ENCODE data around the gene S100A10. TPM values are rescaled to one million over a fixed set of nuclear protein-coding genes. Genes with fewer than 3 reads are reported as not detected.

The S100A10 gene
- total RNA-seq, 1 donor from 2014 or later: 1,257 TPM

GRCh38 chr1:151952811-151953210 is 40.8 kb downstream of the S100A10 start:
- H3K9me3 ChIP-seq (ENCODE audit: insufficient read depth, low read depth, low read length): no peaks in the 10 kb centered on the region
- no peaks in the 10 kb centered on the region for H3K36me3 Mint-ChIP-seq (ENCODE audit: low read depth, unreplicated experiment)
- H3K4me3 ChIP-seq (ENCODE audit: insufficient read depth, low read depth, low read length): no peak overlapping the region

GRCh38 chr1:151949371-151950193 is 44.1 kb downstream of the S100A10 start:
- Histone ChIP-seq H3K4me1 (ENCODE audit: insufficient read depth, low read length) (peaks cover 18% of the 10 kb centered on the region), H3K4me2 (ENCODE audit: low read length) (no peak overlapping the region), H2AFZ (ENCODE audit: low read depth, low read length) (no peak overlapping the region), H3K9me3 (ENCODE audit: insufficient read depth, low read depth, low read length) (no peaks in the 10 kb centered on the region), H3K9ac (ENCODE audit: low read length) (no peak overlapping the region), H3K36me3 (ENCODE audit: insufficient read depth, low read length) (no peaks in the 10 kb centered on the region), H3K27ac (ENCODE audit: low read depth, low read length) (no peak overlapping the region), H3K79me2 (ENCODE audit: insufficient read depth, low read length) (no peaks in the 10 kb centered on the region), H3K4me3 (ENCODE audit: insufficient read depth, low read depth, low read length) (no peak overlapping the region), H3K27me3 (ENCODE audit: insufficient read depth, low read length) (no peaks in the 10 kb centered on the region), H4K20me1 (ENCODE audit: insufficient read depth, low read length) (no peaks in the 10 kb centered on the region)
- no peak overlapping the region for H3K4me3 Mint-ChIP-seq (ENCODE audit: unreplicated experiment)
- no peaks in the 10 kb centered on the region for H3K9me3 Mint-ChIP-seq (ENCODE audit: unreplicated experiment)
- H3K4me1 Mint-ChIP-seq (ENCODE audit: low read depth, unreplicated experiment): peaks cover 8% of the 10 kb centered on the region
- no peak overlapping the region for H3K27ac Mint-ChIP-seq (ENCODE audit: unreplicated experiment)
- TF ChIP-seq CTCF (IDR thresholded peaks at IDR 0.05; ENCODE audit: insufficient read depth, low read depth, low read length) (no peak), EZH2 (IDR thresholded peaks at IDR 0.05; ENCODE audit: insufficient read depth, low read length) (no peak)
- DNase-seq (ENCODE audit: low read depth) (no peak), FAIRE-seq (no peak)
- peaks cover 4% of the 10 kb centered on the region for H3K27me3 Mint-ChIP-seq (ENCODE audit: low read depth, unreplicated experiment)
- no peaks in the 10 kb centered on the region for H3K36me3 Mint-ChIP-seq (ENCODE audit: low read depth, unreplicated experiment)

More at GRCh38 chr1:151952811-151953210, 40.8 kb downstream of the S100A10 start:
- Mint-ChIP-seq H3K4me3 (ENCODE audit: unreplicated experiment) (no peak overlapping the region), H3K27me3 (ENCODE audit: low read depth, unreplicated experiment) (peaks cover 4% of the 10 kb centered on the region), H3K9me3 (ENCODE audit: unreplicated experiment) (no peaks in the 10 kb centered on the region), H3K4me1 (ENCODE audit: low read depth, unreplicated experiment) (no peaks in the 10 kb centered on the region), H3K27ac (ENCODE audit: unreplicated experiment) (no peak overlapping the region)
- H3K27me3 ChIP-seq (ENCODE audit: insufficient read depth, low read length): no peaks in the 10 kb centered on the region
- no peak overlapping the region for H3K4me2 ChIP-seq (ENCODE audit: low read length)
- no peak overlapping the region for H3K27ac ChIP-seq (ENCODE audit: low read depth, low read length)
- no peaks in the 10 kb centered on the region for H3K79me2 ChIP-seq (ENCODE audit: insufficient read depth, low read length)
- FAIRE-seq (no peak), DNase-seq (ENCODE audit: low read depth) (no peak)
- no peak for TF ChIP-seq EZH2 (IDR thresholded peaks at IDR 0.05; ENCODE audit: insufficient read depth, low read length)
- no peak for TF ChIP-seq CTCF (IDR thresholded peaks at IDR 0.05; ENCODE audit: insufficient read depth, low read depth, low read length)
- H3K36me3 ChIP-seq (ENCODE audit: insufficient read depth, low read length): no peaks in the 10 kb centered on the region
- H2AFZ ChIP-seq (ENCODE audit: low read depth, low read length): no peak overlapping the region
- H3K9ac ChIP-seq (ENCODE audit: low read length): no peak overlapping the region
- H4K20me1 ChIP-seq (ENCODE audit: insufficient read depth, low read length): no peaks in the 10 kb centered on the region
- H3K4me1 ChIP-seq (ENCODE audit: insufficient read depth, low read length): no peaks in the 10 kb centered on the region

- peaks cover 4% of the 10 kb centered on the region for H3K27me3 Mint-ChIP-seq (ENCODE audit: low read depth, unreplicated experiment)
- H2AFZ ChIP-seq (ENCODE audit: low read depth, low read length): no peak overlapping the region
- peaks cover 18% of the 10 kb centered on the region for H3K4me1 ChIP-seq (ENCODE audit: insufficient read depth, low read length)
- H3K9ac ChIP-seq (ENCODE audit: low read length): no peak overlapping the region
- no peak overlapping the region for H3K4me2 ChIP-seq (ENCODE audit: low read length)
- no peaks in the 10 kb centered on the region for H4K20me1 ChIP-seq (ENCODE audit: insufficient read depth, low read length)
- H3K36me3 Mint-ChIP-seq (ENCODE audit: low read depth, unreplicated experiment): no peaks in the 10 kb centered on the region
- peaks cover 8% of the 10 kb centered on the region for H3K4me1 Mint-ChIP-seq (ENCODE audit: low read depth, unreplicated experiment)
- no peaks in the 10 kb centered on the region for H3K79me2 ChIP-seq (ENCODE audit: insufficient read depth, low read length)
- H3K9me3 ChIP-seq (ENCODE audit: insufficient read depth, low read depth, low read length): no peaks in the 10 kb centered on the region
- no peak overlapping the region for H3K4me3 Mint-ChIP-seq (ENCODE audit: unreplicated experiment)
- no peak overlapping the region for H3K27ac Mint-ChIP-seq (ENCODE audit: unreplicated experiment)
- FAIRE-seq (no peak), DNase-seq (ENCODE audit: low read depth) (no peak)
- H3K27me3 ChIP-seq (ENCODE audit: insufficient read depth, low read length): no peaks in the 10 kb centered on the region
- TF ChIP-seq EZH2 (IDR thresholded peaks at IDR 0.05; ENCODE audit: insufficient read depth, low read length): no peak
- no peak for TF ChIP-seq CTCF (IDR thresholded peaks at IDR 0.05; ENCODE audit: insufficient read depth, low read depth, low read length)
- H3K9me3 Mint-ChIP-seq (ENCODE audit: unreplicated experiment): no peaks in the 10 kb centered on the region
- H3K36me3 ChIP-seq (ENCODE audit: insufficient read depth, low read length): no peaks in the 10 kb centered on the region
- no peak overlapping the region for H3K4me3 ChIP-seq (ENCODE audit: insufficient read depth, low read depth, low read length)
- H3K27ac ChIP-seq (ENCODE audit: low read depth, low read length): no peak overlapping the region
Observed at GRCh38 chr1:151948506-151948905, 45.2 kb downstream of the S100A10 start.

Measured in astrocyte (in vitro differentiated cells and primary cell).